Lower lobe of right lung (tissue), 2 donors: ENCODE data around the gene EMX2. TPM values are rescaled to one million over a fixed set of nuclear protein-coding genes. Genes with fewer than 3 reads are reported as not detected.

Source experiments
- ATAC-seq, 2 donors: fragments of 200-7000 bp; cut with Tn5 transposase; one replicate each; pipeline ENCODE4 v1.9.1; 2020 to 2022; ENCODE audit warnings: mild to moderate bottlenecking in 2 of 2, moderate library complexity in 2 of 2
- DNase-seq: peaks from one replicate; pipeline ENCODE4 v3.0.0-alpha.2; 2020
- H3K27ac ChIP-seq: fragments of 200-600 bp; one replicate; pipeline ENCODE4 v1.8.0; 2022
- H3K27me3 ChIP-seq: fragments of 200-600 bp; one replicate; pipeline ENCODE4 v1.8.0; 2022; ENCODE audit warnings: low read depth
- H3K36me3 ChIP-seq: fragments of 200-600 bp; one replicate; pipeline ENCODE4 v1.8.0; 2022; ENCODE audit warnings: mild to moderate bottlenecking
- H3K4me1 ChIP-seq: fragments of 200-600 bp; one replicate; pipeline ENCODE4 v1.8.0; 2022
- H3K4me3 ChIP-seq: fragments of 200-600 bp; one replicate; pipeline ENCODE4 v1.8.0; 2022; ENCODE audit warnings: mild to moderate bottlenecking
- H3K9me3 ChIP-seq: fragments of 200-600 bp; one replicate; pipeline ENCODE4 v1.8.0; 2022
- intact Hi-C: fragments of 100-400 bp; cut with DNase I; formaldehyde crosslinking; loops from one replicate; pipeline ENCODE4 v1.11.0; 2022
- total RNA-seq: library from RNA; stranded (reverse); fragmentation: NEBNext Ultra II Directional; extraction: Animal tissue kit (Norgen Biotek cat#: 25700); gene quantifications from one replicate; pipeline ENCODE4 v1.2.1, GENCODE V29; 2021
- TF ChIP-seq, protein P1 (sequence below): fragments of 200-600 bp; IDR thresholded peaks from one replicate; pipeline ENCODE4 v1.8.0; 2022; ENCODE audit warnings: antibody characterized with exemption, mild to moderate bottlenecking
- donor health status: DM: no; HTN: yes; CAD: no; lungs with severe emphysema.

The EMX2 gene
- total RNA-seq, 1 donor from 2014 or later, result not detected

DNA sequence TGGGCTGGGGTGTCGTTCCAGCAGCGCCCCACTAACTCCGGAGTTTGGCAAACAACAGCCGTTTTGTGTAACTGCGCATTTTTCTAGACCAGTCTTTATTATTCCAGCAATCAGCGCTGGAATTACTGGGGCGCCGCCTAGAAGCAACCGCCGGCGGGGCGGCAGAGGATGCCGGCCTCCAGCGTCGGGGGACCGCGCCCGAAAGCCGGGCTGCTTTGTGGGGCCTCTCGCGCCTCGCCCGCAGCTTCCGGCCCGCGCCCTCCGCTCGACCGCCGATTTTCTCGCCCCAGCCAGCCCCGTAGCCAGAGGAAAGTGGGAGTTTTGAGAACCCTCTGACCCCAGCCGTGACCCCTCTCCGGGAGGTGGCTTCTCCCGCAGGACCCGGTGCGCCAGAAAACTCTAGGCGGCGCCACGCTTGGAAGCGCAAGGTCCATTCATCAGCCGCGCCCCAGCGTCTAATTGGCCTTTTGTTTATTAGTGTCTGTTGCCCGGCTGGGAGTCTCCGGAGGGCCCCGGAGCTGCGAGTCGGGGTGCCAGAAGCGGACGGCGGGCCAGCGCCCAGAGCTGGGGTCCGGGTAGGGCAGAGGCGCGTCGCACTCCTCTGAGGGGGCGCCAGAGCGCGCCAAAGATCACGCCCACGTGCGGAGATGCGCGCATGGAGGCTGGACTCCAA, 10.7 kb downstream of the EMX2 start:
- H3K27ac ChIP-seq, result no peak overlapping the region
- intact Hi-C loops, result no loop called here
- ATAC-seq (no peak), DNase-seq (no peak)
- H3K27me3 ChIP-seq, result peaks cover 87% of the 10 kb centered on the region
- no peaks in the 10 kb centered on the region for H3K4me1 ChIP-seq
- no peak overlapping the region for H3K4me3 ChIP-seq
- H3K9me3 ChIP-seq, result no peaks in the 10 kb centered on the region
- TF ChIP-seq, protein P1, sequence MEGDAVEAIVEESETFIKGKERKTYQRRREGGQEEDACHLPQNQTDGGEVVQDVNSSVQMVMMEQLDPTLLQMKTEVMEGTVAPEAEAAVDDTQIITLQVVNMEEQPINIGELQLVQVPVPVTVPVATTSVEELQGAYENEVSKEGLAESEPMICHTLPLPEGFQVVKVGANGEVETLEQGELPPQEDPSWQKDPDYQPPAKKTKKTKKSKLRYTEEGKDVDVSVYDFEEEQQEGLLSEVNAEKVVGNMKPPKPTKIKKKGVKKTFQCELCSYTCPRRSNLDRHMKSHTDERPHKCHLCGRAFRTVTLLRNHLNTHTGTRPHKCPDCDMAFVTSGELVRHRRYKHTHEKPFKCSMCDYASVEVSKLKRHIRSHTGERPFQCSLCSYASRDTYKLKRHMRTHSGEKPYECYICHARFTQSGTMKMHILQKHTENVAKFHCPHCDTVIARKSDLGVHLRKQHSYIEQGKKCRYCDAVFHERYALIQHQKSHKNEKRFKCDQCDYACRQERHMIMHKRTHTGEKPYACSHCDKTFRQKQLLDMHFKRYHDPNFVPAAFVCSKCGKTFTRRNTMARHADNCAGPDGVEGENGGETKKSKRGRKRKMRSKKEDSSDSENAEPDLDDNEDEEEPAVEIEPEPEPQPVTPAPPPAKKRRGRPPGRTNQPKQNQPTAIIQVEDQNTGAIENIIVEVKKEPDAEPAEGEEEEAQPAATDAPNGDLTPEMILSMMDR, result no peak
- no peaks in the 10 kb centered on the region for H3K36me3 ChIP-seq

- H3K4me1 ChIP-seq, result no peaks in the 10 kb centered on the region
- no peak overlapping the region for H3K4me3 ChIP-seq
- DNase-seq, result no peak
These were observed 11.2 kb downstream of the EMX2 start for GRCh38 chr10:117553815-117554172.

DNA sequence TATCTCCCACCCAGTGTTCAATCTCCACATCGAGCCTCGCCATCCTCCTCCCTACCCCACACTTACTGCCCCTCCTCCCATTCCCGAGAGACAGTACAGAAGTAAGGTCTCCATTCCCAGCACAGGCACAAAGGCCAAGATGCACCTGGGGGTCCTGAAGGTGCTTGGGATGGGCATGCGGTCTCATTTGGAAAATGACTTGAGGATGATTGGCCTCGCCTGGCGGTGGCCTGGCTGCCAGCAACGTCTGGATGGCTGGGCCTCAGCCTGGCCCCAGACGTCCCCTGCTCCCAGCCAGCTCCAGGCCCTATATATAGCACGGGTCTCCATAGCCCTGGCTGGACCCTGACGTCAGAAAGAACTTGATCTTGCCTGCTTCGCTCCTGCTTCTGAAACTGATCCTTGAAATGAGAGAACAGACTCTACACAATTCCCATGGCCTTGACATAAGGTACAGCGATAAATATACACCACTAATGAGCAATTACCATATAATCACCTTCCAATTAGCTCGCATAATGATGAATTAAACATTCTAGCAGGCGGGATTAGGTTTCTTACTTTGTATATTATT, 11.8 kb downstream of the EMX2 start:
- no peak overlapping the region for H3K4me3 ChIP-seq
- TF ChIP-seq, protein P1, result no peak
- no peaks in the 10 kb centered on the region for H3K36me3 ChIP-seq
- ATAC-seq (no peak), DNase-seq (no peak)
- no peak overlapping the region for H3K27ac ChIP-seq
- H3K9me3 ChIP-seq, result no peaks in the 10 kb centered on the region
- intact Hi-C loops, result no loop called here
- H3K4me1 ChIP-seq, result no peaks in the 10 kb centered on the region
- peaks cover 78% of the 10 kb centered on the region for H3K27me3 ChIP-seq

More at GRCh38 chr10:117553815-117554172, 11.2 kb downstream of the EMX2 start:
- Histone ChIP-seq H3K27ac (no peak overlapping the region), H3K27me3 (peaks cover 82% of the 10 kb centered on the region), H3K36me3 (no peaks in the 10 kb centered on the region), H3K9me3 (no peaks in the 10 kb centered on the region)
- intact Hi-C loops, result no loop called here
- no peak for ATAC-seq
- TF ChIP-seq, protein P1, result no peak

DNA sequence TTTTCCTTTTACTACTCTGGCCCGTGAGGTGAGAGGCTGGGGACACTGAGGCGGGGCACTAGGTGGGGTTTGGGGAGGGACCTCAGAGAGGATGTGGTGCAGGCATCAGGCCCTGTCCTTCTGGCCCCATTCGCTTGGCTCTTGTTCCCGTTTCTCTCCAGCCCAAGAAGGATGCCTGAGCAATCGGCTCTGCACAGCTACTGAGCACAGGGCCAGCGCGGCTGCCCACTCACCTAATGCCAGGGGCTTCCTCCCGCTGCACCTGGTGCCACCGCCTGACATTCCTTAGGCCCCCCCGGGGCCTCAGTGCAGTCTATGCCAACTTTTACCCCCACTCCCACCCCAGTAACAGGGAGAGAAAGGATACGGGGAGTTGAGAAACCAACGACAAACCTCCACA, 12.5 kb downstream of the EMX2 start:
- H3K9me3 ChIP-seq, result no peaks in the 10 kb centered on the region
- no peak for DNase-seq
- H3K27ac ChIP-seq, result no peak overlapping the region
- intact Hi-C loops, result no loop called here
- H3K27me3 ChIP-seq, result peaks cover 78% of the 10 kb centered on the region
- H3K4me1 ChIP-seq, result no peaks in the 10 kb centered on the region
- no peak overlapping the region for H3K4me3 ChIP-seq
- no peaks in the 10 kb centered on the region for H3K36me3 ChIP-seq
- TF ChIP-seq, protein P1, result no peak
- no peak for ATAC-seq

- TF ChIP-seq, protein P1, result no peak
- Histone ChIP-seq H3K27ac (no peak overlapping the region), H3K27me3 (peaks cover 76% of the 10 kb centered on the region), H3K9me3 (no peaks in the 10 kb centered on the region), H3K36me3 (no peaks in the 10 kb centered on the region), H3K4me1 (no peaks in the 10 kb centered on the region), H3K4me3 (no peak overlapping the region)
- intact Hi-C loops, result no loop called here
- DNase-seq (no peak), ATAC-seq (no peak)
These were observed 13.3 kb downstream of the EMX2 start for GRCh38 chr10:117555863-117556262.
